Neural cell (in vitro differentiated cells): ENCODE data around the gene HBM. TPM values are rescaled to one million over a fixed set of nuclear protein-coding genes. Genes with fewer than 3 reads are reported as not detected.

Source experiments
- H2AFZ ChIP-seq: fragments of 200-600, 300-800 bp; sonication (generic), shearing (Covaris generic); 2 replicates; pipeline ENCODE4 v1.6.0; 2014; ENCODE audit warnings: low read depth, mild to moderate bottlenecking, antibody characterized with exemption, low read length, moderate library complexity
- H3F3A ChIP-seq: fragments of 200-600 bp; shearing (Covaris generic); 2 replicates; pipeline ENCODE4 v1.6.1; 2016; ENCODE audit warnings: mild to moderate bottlenecking, moderate library complexity, mixed read lengths, antibody characterized with exemption, low read length; ENCODE audit not compliant: insufficient read depth, poor library complexity, severe bottlenecking
- H3K27ac ChIP-seq: fragments of 200-600, 300-800 bp; sonication (generic), shearing (Covaris generic); 2 replicates; pipeline ENCODE4 v1.5.1; 2014; ENCODE audit warnings: mild to moderate bottlenecking, low read length, moderate library complexity
- H3K27me3 ChIP-seq: fragments of 300-800, 200-600 bp; sonication (generic), shearing (Covaris generic); 2 replicates; pipeline ENCODE4 v1.6.0; 2014; ENCODE audit warnings: mild to moderate bottlenecking, low read depth, low read length, moderate library complexity; ENCODE audit not compliant: insufficient read depth
- H3K36me3 ChIP-seq: fragments of 300-800, 200-600 bp; sonication (generic), shearing (Covaris generic); 2 replicates; pipeline ENCODE4 v1.5.1; 2014; ENCODE audit warnings: mild to moderate bottlenecking, antibody characterized with exemption, low read length, moderate library complexity; ENCODE audit not compliant: insufficient read depth
- H3K4me2 ChIP-seq: fragments of 300-800, 200-600 bp; sonication (generic), shearing (Covaris generic); 2 replicates; pipeline ENCODE4 v1.6.0; 2014; ENCODE audit warnings: mild to moderate bottlenecking, low read length
- H3K4me3 ChIP-seq: fragments of 300-800, 200-600 bp; sonication (generic), shearing (Covaris generic); 2 replicates; pipeline ENCODE4 v1.5.1; 2014; ENCODE audit warnings: mild to moderate bottlenecking, low read length, moderate library complexity
- H3K79me2 ChIP-seq: fragments of 200-600 bp; shearing (Covaris generic); replicated peaks from 2 replicates; pipeline ENCODE4 v1.6.0; 2014; ENCODE audit warnings: mild to moderate bottlenecking, low read length, moderate library complexity; ENCODE audit not compliant: insufficient read depth
- H3K9ac ChIP-seq: fragments of 300-800, 200-600 bp; sonication (generic), shearing (Covaris generic); 2 replicates; pipeline ENCODE4 v1.6.1; 2016; ENCODE audit warnings: mild to moderate bottlenecking, low read length, mixed read lengths
- H3K9me2 ChIP-seq: fragments of 200-600 bp; shearing (Covaris generic); 2 replicates; pipeline ENCODE4 v1.6.1; 2016; ENCODE audit warnings: mild to moderate bottlenecking, low read length, mixed read lengths; ENCODE audit not compliant: insufficient read depth
- H3K9me3 ChIP-seq: fragments of 200-600, 300-800 bp; sonication (generic), shearing (Covaris generic); 2 replicates; pipeline ENCODE4 v1.6.1; 2016; ENCODE audit warnings: mild to moderate bottlenecking, mixed run types, low read length, moderate library complexity, mixed read lengths
- H4K20me1 ChIP-seq: fragments of 200-600 bp; shearing (Covaris generic); 2 replicates; pipeline ENCODE4 v1.6.1; 2016; ENCODE audit warnings: mild to moderate bottlenecking, mixed run types; ENCODE audit not compliant: insufficient read depth
- EP300 ChIP-seq: fragments of 450-650 bp; conservative IDR thresholded peaks from 2 replicates; pipeline ENCODE4 v1.6.1; 2014; ENCODE audit warnings: antibody characterized with exemption, mild to moderate bottlenecking, moderate library complexity; ENCODE audit not compliant: poor library complexity, severe bottlenecking
- EZH2 ChIP-seq: fragments of 200-600, 300-800 bp; shearing (Covaris generic), sonication (generic); IDR thresholded peaks from 2 replicates; pipeline ENCODE4 v1.6.1; 2014; ENCODE audit warnings: antibody characterized with exemption, low read length, borderline replicate concordance, mild to moderate bottlenecking; ENCODE audit not compliant: insufficient read depth, poor library complexity, severe bottlenecking
- MXI1 ChIP-seq: fragments of 450-650 bp; conservative IDR thresholded peaks from 2 replicates; pipeline ENCODE4 v1.6.1; 2014; ENCODE audit warnings: antibody characterized with exemption, mild to moderate bottlenecking; ENCODE audit not compliant: poor library complexity, severe bottlenecking
- POLR2AphosphoS5 ChIP-seq: IDR thresholded peaks from 2 replicates; pipeline ENCODE4 v1.6.1; 2012
- RAD21 ChIP-seq: fragments of 450-650 bp; conservative IDR thresholded peaks from 2 replicates; pipeline ENCODE4 v1.6.1; 2014; ENCODE audit warnings: antibody characterized with exemption, mild to moderate bottlenecking, moderate library complexity
- SMC3 ChIP-seq: fragments of 450-650 bp; conservative IDR thresholded peaks from 2 replicates; pipeline ENCODE4 v1.6.1; 2014; ENCODE audit warnings: antibody characterized with exemption, mild to moderate bottlenecking, moderate library complexity; ENCODE audit not compliant: poor library complexity
- TAF1 ChIP-seq: IDR thresholded peaks from 2 replicates; pipeline ENCODE4 v1.6.1; 2012; ENCODE audit warnings: low read depth
- polyA plus RNA-seq: library from polyadenylated mRNA; depleted of rRNA; stranded (reverse); fragments of >200 nt; gene quantifications from 2 replicates; pipeline ENCODE4 v1.2.3, GENCODE V29; 2014
- TF ChIP-seq, protein P1 (sequence below): fragments of 450-650 bp; IDR thresholded peaks from 2 replicates; pipeline ENCODE4 v1.5.1; 2014; ENCODE audit warnings: antibody characterized with exemption, mild to moderate bottlenecking, moderate library complexity; ENCODE audit not compliant: poor library complexity, severe bottlenecking
- TF ChIP-seq, protein P2 (sequence below): IDR thresholded peaks from 2 replicates; pipeline ENCODE4 v1.6.1; 2012; ENCODE audit warnings: borderline replicate concordance

The HBM gene
- polyA plus RNA-seq, 1 donor from 2014 or later = not detected

DNA sequence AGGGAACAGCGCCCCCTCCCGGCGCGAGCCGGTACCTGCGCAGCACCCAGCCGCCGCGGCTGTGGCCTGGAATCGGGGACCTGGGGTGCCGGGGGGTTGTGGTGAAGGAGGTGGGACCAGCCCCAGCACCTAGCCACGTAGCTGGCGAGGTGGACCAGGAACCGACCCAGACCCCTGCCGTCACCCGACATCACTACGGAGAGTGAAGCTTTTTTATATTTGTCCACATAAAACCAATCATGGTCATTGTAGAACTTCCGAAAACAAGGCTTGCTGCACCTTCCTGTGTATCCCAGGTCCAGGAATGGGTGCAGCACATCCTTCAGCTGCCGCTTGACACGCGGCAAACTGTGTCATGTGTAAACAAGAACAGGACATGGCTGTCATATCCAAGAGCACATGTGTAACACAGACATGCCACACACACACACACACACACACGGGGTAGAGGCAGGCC, 15.8 kb downstream of the HBM start:
- no peak overlapping the region for H3K27ac ChIP-seq
- H3K9ac ChIP-seq = no peak overlapping the region
- H2AFZ ChIP-seq = no peak overlapping the region
- no peaks in the 10 kb centered on the region for H3K9me3 ChIP-seq
- no peaks in the 10 kb centered on the region for H3F3A ChIP-seq
- TF ChIP-seq POLR2AphosphoS5 = no peak
- TF ChIP-seq SMC3 = peak; percentile 78
- TF ChIP-seq TAF1 = no peak
- TF ChIP-seq, protein P1, sequence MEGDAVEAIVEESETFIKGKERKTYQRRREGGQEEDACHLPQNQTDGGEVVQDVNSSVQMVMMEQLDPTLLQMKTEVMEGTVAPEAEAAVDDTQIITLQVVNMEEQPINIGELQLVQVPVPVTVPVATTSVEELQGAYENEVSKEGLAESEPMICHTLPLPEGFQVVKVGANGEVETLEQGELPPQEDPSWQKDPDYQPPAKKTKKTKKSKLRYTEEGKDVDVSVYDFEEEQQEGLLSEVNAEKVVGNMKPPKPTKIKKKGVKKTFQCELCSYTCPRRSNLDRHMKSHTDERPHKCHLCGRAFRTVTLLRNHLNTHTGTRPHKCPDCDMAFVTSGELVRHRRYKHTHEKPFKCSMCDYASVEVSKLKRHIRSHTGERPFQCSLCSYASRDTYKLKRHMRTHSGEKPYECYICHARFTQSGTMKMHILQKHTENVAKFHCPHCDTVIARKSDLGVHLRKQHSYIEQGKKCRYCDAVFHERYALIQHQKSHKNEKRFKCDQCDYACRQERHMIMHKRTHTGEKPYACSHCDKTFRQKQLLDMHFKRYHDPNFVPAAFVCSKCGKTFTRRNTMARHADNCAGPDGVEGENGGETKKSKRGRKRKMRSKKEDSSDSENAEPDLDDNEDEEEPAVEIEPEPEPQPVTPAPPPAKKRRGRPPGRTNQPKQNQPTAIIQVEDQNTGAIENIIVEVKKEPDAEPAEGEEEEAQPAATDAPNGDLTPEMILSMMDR = peak; percentile 91
- TF ChIP-seq, protein P2, sequence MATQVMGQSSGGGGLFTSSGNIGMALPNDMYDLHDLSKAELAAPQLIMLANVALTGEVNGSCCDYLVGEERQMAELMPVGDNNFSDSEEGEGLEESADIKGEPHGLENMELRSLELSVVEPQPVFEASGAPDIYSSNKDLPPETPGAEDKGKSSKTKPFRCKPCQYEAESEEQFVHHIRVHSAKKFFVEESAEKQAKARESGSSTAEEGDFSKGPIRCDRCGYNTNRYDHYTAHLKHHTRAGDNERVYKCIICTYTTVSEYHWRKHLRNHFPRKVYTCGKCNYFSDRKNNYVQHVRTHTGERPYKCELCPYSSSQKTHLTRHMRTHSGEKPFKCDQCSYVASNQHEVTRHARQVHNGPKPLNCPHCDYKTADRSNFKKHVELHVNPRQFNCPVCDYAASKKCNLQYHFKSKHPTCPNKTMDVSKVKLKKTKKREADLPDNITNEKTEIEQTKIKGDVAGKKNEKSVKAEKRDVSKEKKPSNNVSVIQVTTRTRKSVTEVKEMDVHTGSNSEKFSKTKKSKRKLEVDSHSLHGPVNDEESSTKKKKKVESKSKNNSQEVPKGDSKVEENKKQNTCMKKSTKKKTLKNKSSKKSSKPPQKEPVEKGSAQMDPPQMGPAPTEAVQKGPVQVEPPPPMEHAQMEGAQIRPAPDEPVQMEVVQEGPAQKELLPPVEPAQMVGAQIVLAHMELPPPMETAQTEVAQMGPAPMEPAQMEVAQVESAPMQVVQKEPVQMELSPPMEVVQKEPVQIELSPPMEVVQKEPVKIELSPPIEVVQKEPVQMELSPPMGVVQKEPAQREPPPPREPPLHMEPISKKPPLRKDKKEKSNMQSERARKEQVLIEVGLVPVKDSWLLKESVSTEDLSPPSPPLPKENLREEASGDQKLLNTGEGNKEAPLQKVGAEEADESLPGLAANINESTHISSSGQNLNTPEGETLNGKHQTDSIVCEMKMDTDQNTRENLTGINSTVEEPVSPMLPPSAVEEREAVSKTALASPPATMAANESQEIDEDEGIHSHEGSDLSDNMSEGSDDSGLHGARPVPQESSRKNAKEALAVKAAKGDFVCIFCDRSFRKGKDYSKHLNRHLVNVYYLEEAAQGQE = no peak
- peak; percentile 75 for TF ChIP-seq RAD21
- H3K79me2 ChIP-seq = no peaks in the 10 kb centered on the region
- no peaks in the 10 kb centered on the region for H4K20me1 ChIP-seq
- H3K36me3 ChIP-seq = no peaks in the 10 kb centered on the region
- no peak overlapping the region for H3K4me2 ChIP-seq
- H3K4me3 ChIP-seq = peak overlapping the region; percentile 65
- H3K27me3 ChIP-seq = peaks cover 40% of the 10 kb centered on the region
- no peaks in the 10 kb centered on the region for H3K9me2 ChIP-seq

DNA sequence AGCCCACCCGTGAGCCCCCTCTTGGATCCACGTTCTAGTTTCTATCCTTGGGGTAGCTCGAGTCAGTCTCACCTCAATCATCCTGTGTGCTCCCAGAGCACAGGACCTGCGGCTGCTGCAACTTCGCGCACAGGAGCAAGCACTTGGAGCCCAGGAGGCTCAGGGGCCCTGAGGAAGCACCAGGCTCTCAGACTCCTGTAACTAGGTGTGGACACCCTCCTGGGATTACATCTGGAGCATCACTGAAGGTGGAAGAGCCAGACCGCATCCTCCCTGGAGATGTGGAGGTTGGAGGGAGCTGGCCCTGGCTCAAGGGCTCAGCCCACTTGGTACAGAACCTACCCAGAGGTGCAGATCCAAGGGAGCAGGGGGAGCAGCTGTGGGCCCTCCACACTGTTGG, 17.2 kb downstream of the HBM start:
- H4K20me1 ChIP-seq = no peaks in the 10 kb centered on the region
- no peak overlapping the region for H2AFZ ChIP-seq
- H3K36me3 ChIP-seq = no peaks in the 10 kb centered on the region
- no peaks in the 10 kb centered on the region for H3K9me3 ChIP-seq
- no peaks in the 10 kb centered on the region for H3F3A ChIP-seq
- no peaks in the 10 kb centered on the region for H3K79me2 ChIP-seq
- no peaks in the 10 kb centered on the region for H3K9me2 ChIP-seq
- TF ChIP-seq, protein P2 = no peak
- no peak for TF ChIP-seq MXI1
- no peak for TF ChIP-seq SMC3
- TF ChIP-seq EP300 = no peak
- no peak for TF ChIP-seq EZH2
- no peak for TF ChIP-seq RAD21
- TF ChIP-seq POLR2AphosphoS5 = no peak
- TF ChIP-seq TAF1 = no peak
- TF ChIP-seq, protein P1 = no peak
- no peak overlapping the region for H3K9ac ChIP-seq
- H3K4me2 ChIP-seq = no peak overlapping the region
- H3K27ac ChIP-seq = no peak overlapping the region
- H3K27me3 ChIP-seq = peaks cover 29% of the 10 kb centered on the region
- no peak overlapping the region for H3K4me3 ChIP-seq
